ENCODE data around the gene SLC9A9. TPM values are rescaled to one million over a fixed set of nuclear protein-coding genes. Genes with fewer than 3 reads are reported as not detected.

Gene SLC9A9
- total RNA-seq, 4 donors from 2014 or later = 2.1 to 40.4 (median 7.2) TPM

- no peak overlapping the region for H3K27ac ChIP-seq
- no peaks in the 10 kb centered on the region for H3K9me3 ChIP-seq
- no peaks in the 10 kb centered on the region for H3K36me3 ChIP-seq
- no peaks in the 10 kb centered on the region for H3K27me3 ChIP-seq
- no peak for DNase-seq
- TF ChIP-seq CTCF (IDR thresholded peaks at IDR 0.05) (no peak), POLR2A (IDR thresholded peaks at IDR 0.05) (no peak)
- no peak overlapping the region for H3K4me3 ChIP-seq
- no peaks in the 10 kb centered on the region for H3K4me1 ChIP-seq
These were observed 111.9 kb downstream of the SLC9A9 start for GRCh38 chr3:143736205-143736997.

GRCh38 chr3:143731776-143732175, 116.5 kb downstream of the SLC9A9 start:
- TF ChIP-seq POLR2A (IDR thresholded peaks at IDR 0.05) (no peak), CTCF (IDR thresholded peaks at IDR 0.05) (no peak)
- no peak overlapping the region for H3K4me3 ChIP-seq
- H3K27ac ChIP-seq = no peak overlapping the region
- H3K36me3 ChIP-seq = no peaks in the 10 kb centered on the region
- H3K9me3 ChIP-seq = no peaks in the 10 kb centered on the region
- DNase-seq = no peak
- H3K4me1 ChIP-seq = no peaks in the 10 kb centered on the region
- H3K27me3 ChIP-seq = no peaks in the 10 kb centered on the region

DNA sequence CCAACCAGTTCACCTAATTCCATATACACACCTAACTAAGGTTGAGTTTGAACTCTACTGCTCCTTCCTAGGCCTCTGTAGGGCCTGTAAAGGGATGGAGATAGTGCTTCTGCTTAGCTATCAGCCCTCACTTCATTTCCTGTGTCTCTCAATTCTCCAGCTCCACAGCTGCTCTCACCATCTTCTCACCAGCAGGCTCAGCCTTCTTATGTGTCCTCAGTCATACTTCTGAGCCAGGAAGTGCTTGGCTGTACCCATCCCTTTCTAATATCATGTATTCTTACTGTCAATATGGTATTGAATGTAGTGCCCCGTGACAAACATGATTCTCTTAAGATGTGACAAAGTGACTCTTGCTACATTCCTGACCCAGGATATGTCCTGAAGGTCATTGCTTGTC, 116.9 kb downstream of the SLC9A9 start:
- Histone ChIP-seq H3K4me1 (no peaks in the 10 kb centered on the region), H3K9me3 (no peaks in the 10 kb centered on the region), H3K27me3 (no peaks in the 10 kb centered on the region), H3K27ac (no peak overlapping the region), H3K4me3 (no peak overlapping the region), H3K36me3 (no peaks in the 10 kb centered on the region)
- no peak for TF ChIP-seq CTCF (IDR thresholded peaks at IDR 0.05)
- no peak for TF ChIP-seq POLR2A (IDR thresholded peaks at IDR 0.05)
- no peak for DNase-seq

- Histone ChIP-seq H3K36me3 (no peaks in the 10 kb centered on the region), H3K4me3 (no peak overlapping the region), H3K27ac (no peak overlapping the region), H3K4me1 (no peaks in the 10 kb centered on the region), H3K9me3 (no peaks in the 10 kb centered on the region), H3K27me3 (no peaks in the 10 kb centered on the region)
- TF ChIP-seq CTCF (IDR thresholded peaks at IDR 0.05) (no peak), POLR2A (IDR thresholded peaks at IDR 0.05) (no peak)
- no peak for DNase-seq
These were observed 120.9 kb downstream of the SLC9A9 start for GRCh38 chr3:143727391-143727790.

- no peak for DNase-seq
- Histone ChIP-seq H3K27me3 (no peaks in the 10 kb centered on the region), H3K4me3 (no peak overlapping the region), H3K9me3 (no peaks in the 10 kb centered on the region), H3K4me1 (no peaks in the 10 kb centered on the region), H3K27ac (no peak overlapping the region), H3K36me3 (no peaks in the 10 kb centered on the region)
- TF ChIP-seq CTCF (IDR thresholded peaks at IDR 0.05) (no peak), POLR2A (IDR thresholded peaks at IDR 0.05) (no peak)
These were observed 121.5 kb downstream of the SLC9A9 start for GRCh38 chr3:143726727-143727126.
